Uterus (tissue), 2 donors: ENCODE results near the gene LCAT.

Experiments used
- POLR2A ChIP-seq, 2 donors: fragments of 450-650 bp; IDR thresholded peaks; one replicate each; pipeline ENCODE4 v1.6.1; 2016; ENCODE audit warnings: antibody characterized with exemption in 2 of 2, mild to moderate bottlenecking in 1 of 2, moderate library complexity in 1 of 2
- TF ChIP-seq, protein P1 (sequence below), 4 experiments: fragments of 200-600 bp in 2 of 4; fragments of 450-650 bp in 2 of 4; sonication (generic) in 2 of 4; IDR thresholded peaks; one replicate each; pipeline ENCODE4 v1.5.1; 2016 to 2019; ENCODE audit warnings: antibody characterized with exemption in 4 of 4, mild to moderate bottlenecking in 2 of 4, moderate library complexity in 1 of 4

DNA sequence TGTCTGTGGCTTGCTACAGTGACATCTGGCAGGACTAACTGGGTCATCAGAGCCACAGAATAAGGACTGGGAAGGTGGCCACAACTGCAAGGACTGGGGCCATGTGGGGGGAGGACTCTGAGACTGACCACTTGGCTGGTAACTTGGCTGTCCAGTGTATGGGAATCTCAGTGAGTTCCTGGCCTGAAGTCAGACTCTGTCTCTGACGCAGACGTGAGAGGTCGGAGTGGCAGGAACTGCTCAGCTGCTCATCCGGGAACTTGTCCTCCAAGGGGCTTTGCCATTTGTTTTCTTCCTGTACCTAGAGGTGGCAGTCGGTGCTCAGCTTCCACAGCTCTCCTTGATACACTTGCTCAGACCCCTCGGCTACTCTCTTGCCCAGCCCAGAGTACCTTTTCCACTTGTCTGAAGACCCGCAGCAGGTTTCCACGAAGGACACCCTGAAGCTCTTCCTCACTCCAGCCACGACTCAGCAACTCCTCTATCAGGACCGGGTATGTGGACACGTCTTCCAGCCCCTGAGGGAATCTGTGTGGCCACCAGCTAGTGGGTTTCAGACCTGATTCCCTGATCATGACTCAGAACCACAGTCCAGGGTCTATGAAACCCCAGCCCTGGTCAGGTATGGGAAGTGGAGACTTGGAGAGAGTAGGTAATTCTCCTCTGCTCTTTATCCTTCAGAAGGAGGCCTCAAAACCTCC is 43.7 kb upstream of the LCAT start:
- TF ChIP-seq, protein P1, sequence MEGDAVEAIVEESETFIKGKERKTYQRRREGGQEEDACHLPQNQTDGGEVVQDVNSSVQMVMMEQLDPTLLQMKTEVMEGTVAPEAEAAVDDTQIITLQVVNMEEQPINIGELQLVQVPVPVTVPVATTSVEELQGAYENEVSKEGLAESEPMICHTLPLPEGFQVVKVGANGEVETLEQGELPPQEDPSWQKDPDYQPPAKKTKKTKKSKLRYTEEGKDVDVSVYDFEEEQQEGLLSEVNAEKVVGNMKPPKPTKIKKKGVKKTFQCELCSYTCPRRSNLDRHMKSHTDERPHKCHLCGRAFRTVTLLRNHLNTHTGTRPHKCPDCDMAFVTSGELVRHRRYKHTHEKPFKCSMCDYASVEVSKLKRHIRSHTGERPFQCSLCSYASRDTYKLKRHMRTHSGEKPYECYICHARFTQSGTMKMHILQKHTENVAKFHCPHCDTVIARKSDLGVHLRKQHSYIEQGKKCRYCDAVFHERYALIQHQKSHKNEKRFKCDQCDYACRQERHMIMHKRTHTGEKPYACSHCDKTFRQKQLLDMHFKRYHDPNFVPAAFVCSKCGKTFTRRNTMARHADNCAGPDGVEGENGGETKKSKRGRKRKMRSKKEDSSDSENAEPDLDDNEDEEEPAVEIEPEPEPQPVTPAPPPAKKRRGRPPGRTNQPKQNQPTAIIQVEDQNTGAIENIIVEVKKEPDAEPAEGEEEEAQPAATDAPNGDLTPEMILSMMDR (IDR thresholded peaks at IDR 0.05): no peak
- TF ChIP-seq POLR2A (IDR thresholded peaks at IDR 0.05): no peak
